Measurements from ENCODE around the gene ZFP82. TPM values are rescaled to one million over a fixed set of nuclear protein-coding genes. Genes with fewer than 3 reads are reported as not detected.

Gene ZFP82
- total RNA-seq, 1 experiment from 2014 or later, result not detected

DNA sequence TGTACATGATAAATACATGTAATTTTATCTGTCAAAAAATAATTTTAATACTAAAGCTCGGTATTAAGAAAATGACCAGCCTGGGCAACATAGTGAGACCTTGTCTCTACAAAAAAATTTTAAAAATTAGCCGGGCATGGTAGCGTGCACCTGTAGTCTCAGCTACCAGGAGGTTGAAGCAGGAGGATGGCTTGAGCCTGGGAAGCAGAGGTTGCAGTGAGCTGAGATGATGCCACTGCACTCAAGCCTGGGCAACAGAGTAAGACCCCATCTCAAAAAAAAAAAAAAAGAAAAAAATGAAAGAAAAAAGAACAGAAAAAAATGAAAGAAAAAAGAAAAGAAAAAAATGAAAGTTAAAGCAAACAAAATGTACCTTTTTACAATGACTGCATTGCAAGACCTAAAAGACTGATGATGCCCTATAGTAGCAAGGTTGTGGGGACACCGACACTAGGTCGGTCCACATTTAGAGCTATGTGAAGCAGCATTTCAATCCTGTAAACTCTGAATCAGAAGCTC lies 44.7 kb downstream of the ZFP82 start (continued):
- TF ChIP-seq, protein P1, sequence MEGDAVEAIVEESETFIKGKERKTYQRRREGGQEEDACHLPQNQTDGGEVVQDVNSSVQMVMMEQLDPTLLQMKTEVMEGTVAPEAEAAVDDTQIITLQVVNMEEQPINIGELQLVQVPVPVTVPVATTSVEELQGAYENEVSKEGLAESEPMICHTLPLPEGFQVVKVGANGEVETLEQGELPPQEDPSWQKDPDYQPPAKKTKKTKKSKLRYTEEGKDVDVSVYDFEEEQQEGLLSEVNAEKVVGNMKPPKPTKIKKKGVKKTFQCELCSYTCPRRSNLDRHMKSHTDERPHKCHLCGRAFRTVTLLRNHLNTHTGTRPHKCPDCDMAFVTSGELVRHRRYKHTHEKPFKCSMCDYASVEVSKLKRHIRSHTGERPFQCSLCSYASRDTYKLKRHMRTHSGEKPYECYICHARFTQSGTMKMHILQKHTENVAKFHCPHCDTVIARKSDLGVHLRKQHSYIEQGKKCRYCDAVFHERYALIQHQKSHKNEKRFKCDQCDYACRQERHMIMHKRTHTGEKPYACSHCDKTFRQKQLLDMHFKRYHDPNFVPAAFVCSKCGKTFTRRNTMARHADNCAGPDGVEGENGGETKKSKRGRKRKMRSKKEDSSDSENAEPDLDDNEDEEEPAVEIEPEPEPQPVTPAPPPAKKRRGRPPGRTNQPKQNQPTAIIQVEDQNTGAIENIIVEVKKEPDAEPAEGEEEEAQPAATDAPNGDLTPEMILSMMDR (IDR thresholded peaks at IDR 0.05 in 2 of 3, conservative IDR thresholded peaks at IDR 0.05 in 1 of 3; ENCODE audit: borderline replicate concordance in 1 of 3, insufficient read depth in 1 of 3, low read depth in 2 of 3, low read length in 2 of 3), result no peak

DNA sequence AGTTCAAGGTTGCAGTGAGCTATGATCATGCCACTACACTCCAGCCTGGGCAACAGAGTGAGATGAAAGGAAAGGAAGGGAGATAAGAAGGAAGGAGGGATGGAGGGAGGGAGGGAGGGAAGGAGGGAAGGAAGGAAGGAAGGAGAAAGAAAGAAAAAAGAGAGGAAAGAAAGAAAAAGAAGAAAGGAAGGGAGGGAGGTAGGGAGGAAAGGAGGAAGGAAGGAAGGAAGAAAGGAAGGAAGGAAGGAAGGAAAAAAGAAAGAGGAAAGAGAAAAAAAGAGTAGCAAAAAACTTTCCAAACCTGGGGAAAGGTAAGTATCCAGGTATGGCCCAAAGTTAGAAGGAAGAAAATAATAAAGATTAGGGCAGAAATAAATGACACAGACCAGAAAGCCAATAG lies 46.6 kb downstream of the ZFP82 start:
- H3K27me3 ChIP-seq (ENCODE audit: insufficient read depth, low read length), result no peaks in the 10 kb centered on the region
- intact Hi-C loops (cut with micrococcal nuclease), result loop anchor here (10.0 kb wide), 1 partner anchor 157 kb away; the partner anchor contains the start of genes ZNF146 and ZNF565
- no peak overlapping the region for H3K27ac ChIP-seq (ENCODE audit: low read depth, low read length)
- H3K4me1 ChIP-seq (ENCODE audit: control insufficient read depth in 1 of 2, insufficient read depth in 2 of 2, low read length in 2 of 2), result no peaks in the 10 kb centered on the region
- BruUV-seq (replicated peaks), result no TSS peak
- H2AFZ ChIP-seq (ENCODE audit: low read depth, low read length, poor library complexity, severe bottlenecking), result no peak overlapping the region
- DNase-seq (ENCODE audit: low read depth, low spot score) (no peak), ATAC-seq (no peak)
- H3K36me3 ChIP-seq (ENCODE audit: control insufficient read depth in 1 of 2, insufficient read depth in 2 of 2, low read length in 2 of 2), result no peaks in the 10 kb centered on the region
- H3K4me2 ChIP-seq (ENCODE audit: low read length), result no peak overlapping the region
- ChIA-PET RAD21 (ENCODE audit: low non-redundant PET in 1 of 2, low total read pairs in 2 of 2, uncharacterized antibody in 2 of 2, unreplicated experiment in 2 of 2) (no interaction called here), POLR2A (no interaction called here), CTCF (no interaction called here)
- H3K79me2 ChIP-seq (ENCODE audit: insufficient read depth, low read length), result no peaks in the 10 kb centered on the region
- H3K4me3 ChIP-seq (replicated peaks in 1 of 2; ENCODE audit: low read depth in 1 of 2, low read length in 2 of 2), result no peak overlapping the region
- H3K9me2 ChIP-seq (ENCODE audit: insufficient read depth), result no peaks in the 10 kb centered on the region
- H3K9me3 ChIP-seq (ENCODE audit: control insufficient read depth in 1 of 2, insufficient read depth in 1 of 2, low read depth in 1 of 2, low read length in 2 of 2), result no peaks in the 10 kb centered on the region
- no peaks in the 10 kb centered on the region for H4K20me1 ChIP-seq (ENCODE audit: insufficient read depth)
- H3K9ac ChIP-seq (ENCODE audit: low read length), result no peak overlapping the region
- TF ChIP-seq, protein P2, sequence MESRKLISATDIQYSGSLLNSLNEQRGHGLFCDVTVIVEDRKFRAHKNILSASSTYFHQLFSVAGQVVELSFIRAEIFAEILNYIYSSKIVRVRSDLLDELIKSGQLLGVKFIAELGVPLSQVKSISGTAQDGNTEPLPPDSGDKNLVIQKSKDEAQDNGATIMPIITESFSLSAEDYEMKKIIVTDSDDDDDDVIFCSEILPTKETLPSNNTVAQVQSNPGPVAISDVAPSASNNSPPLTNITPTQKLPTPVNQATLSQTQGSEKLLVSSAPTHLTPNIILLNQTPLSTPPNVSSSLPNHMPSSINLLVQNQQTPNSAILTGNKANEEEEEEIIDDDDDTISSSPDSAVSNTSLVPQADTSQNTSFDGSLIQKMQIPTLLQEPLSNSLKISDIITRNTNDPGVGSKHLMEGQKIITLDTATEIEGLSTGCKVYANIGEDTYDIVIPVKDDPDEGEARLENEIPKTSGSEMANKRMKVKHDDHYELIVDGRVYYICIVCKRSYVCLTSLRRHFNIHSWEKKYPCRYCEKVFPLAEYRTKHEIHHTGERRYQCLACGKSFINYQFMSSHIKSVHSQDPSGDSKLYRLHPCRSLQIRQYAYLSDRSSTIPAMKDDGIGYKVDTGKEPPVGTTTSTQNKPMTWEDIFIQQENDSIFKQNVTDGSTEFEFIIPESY (IDR thresholded peaks at IDR 0.05; ENCODE audit: extremely low read depth, insufficient replicate concordance, low read length), result no peak
- no peak for TF ChIP-seq YY1 (IDR thresholded peaks at IDR 0.05; ENCODE audit: extremely low read depth, insufficient replicate concordance, low read depth, low read length)
- no peak for TF ChIP-seq RAD21 (IDR thresholded peaks at IDR 0.05; ENCODE audit: low read depth)
- no peak for TF ChIP-seq ZFX (IDR thresholded peaks at IDR 0.05)
- no peak for TF ChIP-seq POLR2AphosphoS5 (IDR thresholded peaks at IDR 0.05; ENCODE audit: low read depth, low read length)
- TF ChIP-seq EZH2 (IDR thresholded peaks at IDR 0.05), result no peak
- no peak for TF ChIP-seq JUND (IDR thresholded peaks at IDR 0.05)
- no peak for TF ChIP-seq FOSL1 (IDR thresholded peaks at IDR 0.05; ENCODE audit: low read depth)
- no peak for TF ChIP-seq EZH2phosphoT487 (IDR thresholded peaks at IDR 0.05; ENCODE audit: borderline replicate concordance)
- TF ChIP-seq SP1 (IDR thresholded peaks at IDR 0.05; ENCODE audit: low read depth), result no peak
- TF ChIP-seq, protein P3, sequence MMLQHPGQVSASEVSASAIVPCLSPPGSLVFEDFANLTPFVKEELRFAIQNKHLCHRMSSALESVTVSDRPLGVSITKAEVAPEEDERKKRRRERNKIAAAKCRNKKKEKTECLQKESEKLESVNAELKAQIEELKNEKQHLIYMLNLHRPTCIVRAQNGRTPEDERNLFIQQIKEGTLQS (IDR thresholded peaks at IDR 0.05), result no peak
- no peak for TF ChIP-seq CBX3 (IDR thresholded peaks at IDR 0.05; ENCODE audit: low read depth)
- TF ChIP-seq, protein P4, sequence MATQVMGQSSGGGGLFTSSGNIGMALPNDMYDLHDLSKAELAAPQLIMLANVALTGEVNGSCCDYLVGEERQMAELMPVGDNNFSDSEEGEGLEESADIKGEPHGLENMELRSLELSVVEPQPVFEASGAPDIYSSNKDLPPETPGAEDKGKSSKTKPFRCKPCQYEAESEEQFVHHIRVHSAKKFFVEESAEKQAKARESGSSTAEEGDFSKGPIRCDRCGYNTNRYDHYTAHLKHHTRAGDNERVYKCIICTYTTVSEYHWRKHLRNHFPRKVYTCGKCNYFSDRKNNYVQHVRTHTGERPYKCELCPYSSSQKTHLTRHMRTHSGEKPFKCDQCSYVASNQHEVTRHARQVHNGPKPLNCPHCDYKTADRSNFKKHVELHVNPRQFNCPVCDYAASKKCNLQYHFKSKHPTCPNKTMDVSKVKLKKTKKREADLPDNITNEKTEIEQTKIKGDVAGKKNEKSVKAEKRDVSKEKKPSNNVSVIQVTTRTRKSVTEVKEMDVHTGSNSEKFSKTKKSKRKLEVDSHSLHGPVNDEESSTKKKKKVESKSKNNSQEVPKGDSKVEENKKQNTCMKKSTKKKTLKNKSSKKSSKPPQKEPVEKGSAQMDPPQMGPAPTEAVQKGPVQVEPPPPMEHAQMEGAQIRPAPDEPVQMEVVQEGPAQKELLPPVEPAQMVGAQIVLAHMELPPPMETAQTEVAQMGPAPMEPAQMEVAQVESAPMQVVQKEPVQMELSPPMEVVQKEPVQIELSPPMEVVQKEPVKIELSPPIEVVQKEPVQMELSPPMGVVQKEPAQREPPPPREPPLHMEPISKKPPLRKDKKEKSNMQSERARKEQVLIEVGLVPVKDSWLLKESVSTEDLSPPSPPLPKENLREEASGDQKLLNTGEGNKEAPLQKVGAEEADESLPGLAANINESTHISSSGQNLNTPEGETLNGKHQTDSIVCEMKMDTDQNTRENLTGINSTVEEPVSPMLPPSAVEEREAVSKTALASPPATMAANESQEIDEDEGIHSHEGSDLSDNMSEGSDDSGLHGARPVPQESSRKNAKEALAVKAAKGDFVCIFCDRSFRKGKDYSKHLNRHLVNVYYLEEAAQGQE (IDR thresholded peaks at IDR 0.05; ENCODE audit: low read depth), result no peak
- no peak for TF ChIP-seq TCF7L2 (IDR thresholded peaks at IDR 0.05; ENCODE audit: borderline replicate concordance, extremely low read depth, insufficient read depth, insufficient read length)
